HepG2 (cell line): ENCODE results near the gene PTPMT1. TPM values are rescaled to one million over a fixed set of nuclear protein-coding genes. Genes with fewer than 3 reads are reported as not detected.

Source experiments
- ATAC-seq: fragments of 200-7000 bp; cut with Tn5 transposase; 3 replicates; pipeline ENCODE4 v1.9.1; 2020; ENCODE audit warnings: mild to moderate bottlenecking, moderate library complexity
- BruUV-seq: library from RNA; stranded (reverse); fragments of 400-500 nt; replicated peaks from 2 replicates; lab custom pipeline; 2021; lab: Mats Ljungman, UMichigan
- CTCF ChIA-PET: fragments of 300-600 bp; formaldehyde crosslinking; extraction: SDS; loops from one replicate; lab custom pipeline; 2021; ENCODE audit warnings: low total read pairs, inconsistent platforms, low intra/inter-chr PET ratio; lab: Yijun Ruan, JAX
- POLR2A ChIA-PET: fragments of 350-600 bp; sonication (Branson Sonifier 250); formaldehyde crosslinking; loops from one replicate; lab custom pipeline; 2020; ENCODE audit warnings: antibody characterized with exemption, inconsistent platforms; lab: Yijun Ruan, JAX
- DNase-seq: peaks from one replicate; pipeline ENCODE4 v3.0.0-alpha.2; 2015; ENCODE audit warnings: low spot score
- FAIRE-seq: peaks from 3 replicates; lab custom pipeline; 2011; peaks lifted over from hg19 to GRCh38; lab: Jason Lieb, UNC
- H2AFZ ChIP-seq: one replicate; pipeline ENCODE4 v1.6.1; 2011; ENCODE audit warnings: low read length, inconsistent platforms
- H3K27ac ChIP-seq: fragments of 300-600 bp; 3 replicates; pipeline ENCODE4 v1.8.0; 2011; ENCODE audit warnings: mixed run types, mild to moderate bottlenecking, mixed read lengths, low read length, inconsistent platforms; ENCODE audit not compliant: insufficient read depth; ENCODE audit errors: extremely low read length
- H3K27me3 ChIP-seq, 2 experiments: fragments of 200-600 bp in 1 of 2; 2 replicates in 1 of 2; 3 replicates in 1 of 2; pipeline versions ENCODE4 v1.6.0 to v1.8.0; 2011; ENCODE audit warnings: low read length in 2 of 2, mild to moderate bottlenecking in 2 of 2, moderate library complexity in 2 of 2, inconsistent platforms in 1 of 2; ENCODE audit not compliant: insufficient read depth in 2 of 2, control insufficient read depth in 1 of 2
- H3K36me3 ChIP-seq, 2 experiments: fragments of 200-600 bp in 1 of 2; replicated peaks in 1 of 2; 2 replicates in 1 of 2; 3 replicates in 1 of 2; pipeline versions ENCODE4 v1.5.1 to v1.8.0; 2011; ENCODE audit warnings: low read length in 2 of 2, inconsistent platforms in 1 of 2; ENCODE audit not compliant: insufficient read depth in 2 of 2, control insufficient read depth in 1 of 2
- H3K4me1 ChIP-seq: 2 replicates; pipeline ENCODE4 v1.5.1; 2012; ENCODE audit warnings: low read length, inconsistent platforms; ENCODE audit not compliant: insufficient read depth
- H3K4me2 ChIP-seq: 2 replicates; pipeline ENCODE4 v1.6.0; 2011; ENCODE audit warnings: low read depth, low read length, inconsistent platforms
- H3K4me3 ChIP-seq, 3 experiments: fragments of 200-600 bp in 1 of 3; sonication (generic), shearing (Covaris generic) in 1 of 3; replicated peaks in 1 of 3; 2 replicates each; pipeline ENCODE4 v1.5.1; 2011 to 2016; ENCODE audit warnings: low read length in 3 of 3, inconsistent platforms in 2 of 3, low read depth in 2 of 3, mild to moderate bottlenecking in 2 of 3, control low read depth in 1 of 3, mixed read lengths in 1 of 3; ENCODE audit not compliant: insufficient read depth in 1 of 3
- H3K79me2 ChIP-seq: one replicate; pipeline ENCODE4 v1.6.1; 2011; ENCODE audit warnings: low read length, inconsistent platforms; ENCODE audit not compliant: insufficient read depth
- H3K9ac ChIP-seq: 2 replicates; pipeline ENCODE4 v1.6.0; 2011; ENCODE audit warnings: mild to moderate bottlenecking, low read depth, low read length, inconsistent platforms; ENCODE audit not compliant: insufficient read depth
- H3K9me3 ChIP-seq: 2 replicates; pipeline ENCODE4 v1.5.1; 2012; ENCODE audit warnings: mild to moderate bottlenecking, low read length
- H4K20me1 ChIP-seq: 2 replicates; pipeline ENCODE4 v1.6.0; 2011; ENCODE audit warnings: inconsistent platforms, mild to moderate bottlenecking, low read length, moderate library complexity; ENCODE audit not compliant: insufficient read depth
- ATF3 ChIP-seq: sonication (generic); formaldehyde crosslinking; IDR thresholded peaks from 2 replicates; pipeline ENCODE4 v1.4.0; 2020; ENCODE audit warnings: missing genetic modification reagents
- ETS1 ChIP-seq: sonication (generic); formaldehyde crosslinking; IDR thresholded peaks from 2 replicates; pipeline ENCODE4 v1.4.0; 2020; ENCODE audit warnings: missing genetic modification reagents
- FOXK1 ChIP-seq: sonication (generic); formaldehyde crosslinking; IDR thresholded peaks from 2 replicates; pipeline ENCODE4 v1.4.0; 2020; ENCODE audit warnings: low read depth, missing genetic modification reagents, borderline replicate concordance
- NFIB ChIP-seq: sonication (generic); formaldehyde crosslinking; IDR thresholded peaks from 2 replicates; pipeline ENCODE4 v1.9.0; 2021; ENCODE audit warnings: missing genetic modification reagents, mild to moderate bottlenecking, borderline replicate concordance
- NR1H2 ChIP-seq: sonication (generic); formaldehyde crosslinking; IDR thresholded peaks from 2 replicates; pipeline ENCODE4 v1.8.1; 2022; ENCODE audit warnings: low read depth, missing genetic modification reagents, borderline replicate concordance
- RFX1 ChIP-seq: fragments of 450-650 bp; IDR thresholded peaks from 2 replicates; pipeline ENCODE4 v1.6.1; 2017
- SYNCRIP ChIP-seq: fragments of 200-400 bp; formaldehyde crosslinking; IDR thresholded peaks from 2 replicates; pipeline ENCODE4 v1.6.1; 2018; ENCODE audit warnings: mild to moderate bottlenecking, low read depth, low read length; ENCODE audit not compliant: insufficient read depth
- THYN1 ChIP-seq: sonication (generic); formaldehyde crosslinking; IDR thresholded peaks from 2 replicates; pipeline ENCODE4 v1.8.1; 2023; ENCODE audit warnings: low read depth, mild to moderate bottlenecking, moderate library complexity, missing genetic modification reagents, borderline replicate concordance
- TOPORS ChIP-seq: sonication (generic); formaldehyde crosslinking; IDR thresholded peaks from 2 replicates; pipeline ENCODE4 v1.8.0; 2023; ENCODE audit warnings: mild to moderate bottlenecking, missing genetic modification reagents
- ZBED4 ChIP-seq: sonication (generic); formaldehyde crosslinking; IDR thresholded peaks from 2 replicates; pipeline ENCODE4 v1.4.0; 2020; ENCODE audit warnings: missing genetic modification reagents, borderline replicate concordance
- ZBTB33 ChIP-seq: sonication (generic); formaldehyde crosslinking; IDR thresholded peaks from 2 replicates; pipeline ENCODE4 v1.4.0; 2020; ENCODE audit warnings: missing genetic modification reagents
- ZNF20 ChIP-seq: sonication (generic); formaldehyde crosslinking; IDR thresholded peaks from 2 replicates; pipeline ENCODE4 v1.4.0; 2020; ENCODE audit warnings: mild to moderate bottlenecking, moderate library complexity, missing genetic modification reagents
- ZNF230 ChIP-seq: sonication (generic); formaldehyde crosslinking; IDR thresholded peaks from 2 replicates; pipeline ENCODE4 v1.4.0; 2020; ENCODE audit warnings: mild to moderate bottlenecking, missing genetic modification reagents
- ZNF382 ChIP-seq: sonication (generic); formaldehyde crosslinking; IDR thresholded peaks from 2 replicates; pipeline ENCODE4 v1.5.0; 2020; ENCODE audit warnings: missing genetic modification reagents, mild to moderate bottlenecking, borderline replicate concordance
- ZNF441 ChIP-seq: sonication (generic); formaldehyde crosslinking; IDR thresholded peaks from 2 replicates; pipeline ENCODE4 v1.7.0; 2021; ENCODE audit warnings: missing genetic modification reagents, borderline replicate concordance
- ZNF598 ChIP-seq: sonication (generic); formaldehyde crosslinking; IDR thresholded peaks from 2 replicates; pipeline ENCODE4 v1.5.1; 2020; ENCODE audit warnings: mild to moderate bottlenecking, missing genetic modification reagents, borderline replicate concordance
- ZNF773 ChIP-seq: sonication (generic); formaldehyde crosslinking; IDR thresholded peaks from 2 replicates; pipeline ENCODE4 v1.4.0; 2020; ENCODE audit warnings: missing genetic modification reagents, borderline replicate concordance
- ZNF879 ChIP-seq: sonication (generic); formaldehyde crosslinking; IDR thresholded peaks from 2 replicates; pipeline ENCODE4 v1.8.1; 2023; ENCODE audit warnings: missing genetic modification reagents
- WGBS: methylation state at CpG from one replicate; pipeline ENCODE4 v1.1.6; 2017; ENCODE audit warnings: low lambda C conversion rate; 5-methylcytosine and 5-hydroxymethylcytosine counted together
- in situ Hi-C: cut with HindIII; loops from 2 replicates; pipeline ENCODE4 v1.10.0; 2017; ENCODE audit warnings: low pct_unique_long_range_greater_than_20kb; ENCODE audit not compliant: extremely low pct_ligation_motif_present
- intact Hi-C: fragments of 100-400 bp; cut with micrococcal nuclease; formaldehyde crosslinking; loops from one replicate; pipeline ENCODE4 v1.10.0; 2022; ENCODE audit not compliant: unreplicated experiment
- polyA plus RNA-seq, 8 experiments: library from polyadenylated mRNA; depleted of rRNA in 3 of 8; stranded (reverse) in 7 of 8; unstranded in 1 of 8; fragments of >200 nt; fragmentation: Illumina TruSeq in 4 of 8; extraction: Trizol in 4 of 8; gene quantifications; 2 replicates each; pipeline versions ENCODE4 v1.2.1 to v1.2.3, GENCODE V29; 2011 to 2016; ENCODE audit warnings: low read depth in 4 of 8, missing spikeins in 1 of 8, mixed read lengths in 1 of 8; ENCODE audit not compliant: insufficient read depth in 1 of 8
- total RNA-seq, 5 experiments: library from RNA; depleted of rRNA; stranded (reverse); fragments of >200 nt; fragmentation: Illumina TruSeq; extraction: Trizol; gene quantifications; 2 replicates each; pipeline ENCODE4 v1.2.3, GENCODE V29; 2016; ENCODE audit warnings: low read depth in 1 of 5

Gene PTPMT1
- total and polyA plus RNA-seq, 2 of the 13 experiments (the other 11 are each of a cell fraction or from before 2014, with no cell fraction given): 55.6 to 129 TPM

GRCh38 chr11:47571357-47571729, 5.9 kb downstream of the PTPMT1 start:
- Histone ChIP-seq H3K4me2 (no peak overlapping the region), H3K4me3 (no peak overlapping the region), H3K9ac (no peak overlapping the region), H3K27me3 (no peaks in the 10 kb centered on the region), H3K27ac (no peak overlapping the region), H3K79me2 (peaks cover 29% of the 10 kb centered on the region), H3K9me3 (no peaks in the 10 kb centered on the region), H4K20me1 (no peaks in the 10 kb centered on the region), H2AFZ (no peak overlapping the region), H3K36me3 (peaks cover 12 to 47% of the 10 kb centered on the region in 2 experiments), H3K4me1 (peaks cover 14% of the 10 kb centered on the region)
- in situ Hi-C loops: no loop called here
- FAIRE-seq (no peak), ATAC-seq (no peak), DNase-seq (no peak)
- over 99% methylated on average over 4 of the region's 4 CpGs for WGBS
- TF ChIP-seq ZNF441 (CRISPR knock-in tag): no peak
- no peak for TF ChIP-seq ATF3 (CRISPR knock-in tag)
- TF ChIP-seq ZBTB33: no peak
- no peak for TF ChIP-seq FOXK1 (CRISPR knock-in tag)
- no peak for TF ChIP-seq ZBED4 (CRISPR knock-in tag)
- TF ChIP-seq ZNF598: no peak
- TF ChIP-seq RFX1: no peak
- no peak for TF ChIP-seq TOPORS
- no peak for TF ChIP-seq SYNCRIP
- no peak for TF ChIP-seq NR1H2 (CRISPR knock-in tag)
- no peak for TF ChIP-seq ZNF382
- TF ChIP-seq ZNF773 (CRISPR knock-in tag): no peak
- no peak for TF ChIP-seq ZNF20 (CRISPR knock-in tag)
- TF ChIP-seq NFIB (CRISPR knock-in tag): no peak
- TF ChIP-seq ZNF879 (CRISPR knock-in tag): no peak
- no peak for TF ChIP-seq THYN1 (CRISPR knock-in tag)
- TF ChIP-seq ETS1 (CRISPR knock-in tag): no peak
- no peak for TF ChIP-seq ZNF230 (CRISPR knock-in tag)
- POLR2A ChIA-PET: no interaction called here
- CTCF ChIA-PET: no interaction called here
- BruUV-seq: no TSS peak
- intact Hi-C loops: no loop called here
